Liver (tissue), 9 donors: ENCODE results near the gene WBP2. TPM values are rescaled to one million over a fixed set of nuclear protein-coding genes. Genes with fewer than 3 reads are reported as not detected.
"Not testable (repeated sequence)": the region's sequence is repeated elsewhere in the genome, so short reads cannot be mapped to it uniquely, and the experiment has no call there.

ENCODE experiments used
- DNase-seq: peaks from one replicate; pipeline ENCODE4 v3.0.0-alpha.2; 2017; ENCODE audit warnings: low spot score
- H3K27ac ChIP-seq, 2 donors: one replicate each; pipeline ENCODE4 v1.7.0; 2013; ENCODE audit warnings: inconsistent platforms in 2 of 2, low read length in 2 of 2, control low read depth in 1 of 2, low read depth in 1 of 2, mild to moderate bottlenecking in 1 of 2
- H3K27me3 ChIP-seq, 4 donors: one replicate each; pipeline versions ENCODE4 v1.6.1 to v1.7.0; 2013; ENCODE audit warnings: low read length in 3 of 4, inconsistent platforms in 1 of 4, mild to moderate bottlenecking in 1 of 4, moderate library complexity in 1 of 4; ENCODE audit not compliant: control insufficient read depth in 4 of 4, insufficient read depth in 4 of 4
- H3K36me3 ChIP-seq, 4 donors: one replicate each; pipeline versions ENCODE4 v1.6.1 to v1.7.0; 2013; ENCODE audit warnings: low read length in 3 of 4, mild to moderate bottlenecking in 3 of 4, low read depth in 1 of 4, moderate library complexity in 1 of 4; ENCODE audit not compliant: control insufficient read depth in 4 of 4, insufficient read depth in 3 of 4
- H3K4me1 ChIP-seq, 4 donors: one replicate each; pipeline versions ENCODE4 v1.6.1 to v1.7.0; 2013; ENCODE audit warnings: low read length in 3 of 4, mild to moderate bottlenecking in 3 of 4, moderate library complexity in 1 of 4; ENCODE audit not compliant: control insufficient read depth in 4 of 4, insufficient read depth in 4 of 4
- H3K4me3 ChIP-seq, 3 donors: one replicate each; pipeline versions ENCODE4 v1.6.1 to v1.7.0; 2013; ENCODE audit warnings: low read length in 3 of 3, control low read depth in 1 of 3, low read depth in 1 of 3, mild to moderate bottlenecking in 1 of 3
- H3K9ac ChIP-seq, 2 donors: one replicate each; pipeline ENCODE4 v1.7.0; 2013; ENCODE audit warnings: low read length in 2 of 2, mild to moderate bottlenecking in 2 of 2, moderate library complexity in 2 of 2, control low read depth in 1 of 2, low read depth in 1 of 2
- H3K9me3 ChIP-seq, 4 donors: one replicate each; pipeline versions ENCODE4 v1.6.1 to v1.7.0; 2013; ENCODE audit warnings: low read length in 3 of 4; ENCODE audit not compliant: control insufficient read depth in 4 of 4
- EGR1 ChIP-seq, 2 donors: IDR thresholded peaks; 2 replicates each; pipeline ENCODE4 v1.6.1; 2016 to 2018; ENCODE audit warnings: antibody characterized with exemption in 2 of 2, low read depth in 2 of 2
- FOXA1 ChIP-seq: IDR thresholded peaks from 2 replicates; pipeline ENCODE4 v1.6.1; 2016; ENCODE audit warnings: antibody characterized with exemption
- FOXA2 ChIP-seq: IDR thresholded peaks from 2 replicates; pipeline ENCODE4 v1.6.1; 2016; ENCODE audit warnings: antibody characterized with exemption
- GABPA ChIP-seq, 2 donors: IDR thresholded peaks in 1 of 2; conservative IDR thresholded peaks in 1 of 2; 2 replicates each; pipeline ENCODE4 v1.6.1; 2016; ENCODE audit warnings: antibody characterized with exemption in 2 of 2, mild to moderate bottlenecking in 1 of 2, moderate library complexity in 1 of 2
- HNF4A ChIP-seq, 2 donors: conservative IDR thresholded peaks; 2 replicates each; pipeline ENCODE4 v1.6.1; 2016; ENCODE audit warnings: antibody characterized with exemption in 2 of 2, mild to moderate bottlenecking in 2 of 2
- HNF4G ChIP-seq: IDR thresholded peaks from 2 replicates; pipeline ENCODE4 v1.6.1; 2016; ENCODE audit warnings: antibody characterized with exemption
- NR2F2 ChIP-seq: IDR thresholded peaks from 2 replicates; pipeline ENCODE4 v1.6.1; 2016; ENCODE audit warnings: antibody characterized with exemption
- RAD21 ChIP-seq, 2 donors: IDR thresholded peaks; 2 replicates each; pipeline ENCODE4 v1.6.1; 2016; ENCODE audit warnings: antibody characterized with exemption in 2 of 2, mild to moderate bottlenecking in 2 of 2
- SP1 ChIP-seq: IDR thresholded peaks from 2 replicates; pipeline ENCODE4 v1.6.1; 2018; ENCODE audit warnings: antibody characterized with exemption, mild to moderate bottlenecking
- TAF1 ChIP-seq: conservative IDR thresholded peaks from 2 replicates; pipeline ENCODE4 v1.6.1; 2016; ENCODE audit warnings: antibody characterized with exemption, mild to moderate bottlenecking
- WGBS: extraction: QIAGEN DNeasy Blood & Tissue Kit; methylation state at CpG from one replicate; pipeline ENCODE4 v1.1.7; 2013; 5-methylcytosine and 5-hydroxymethylcytosine counted together
- polyA plus RNA-seq, 2 donors: library from polyadenylated mRNA; stranded (reverse) in 1 of 2; unstranded in 1 of 2; fragments of 200-250 nt in 1 of 2; fragments of >200 nt in 1 of 2; fragmentation: Nextera tagmentation in 1 of 2; extraction: Ambion mirVana in 1 of 2; gene quantifications; one replicate each; pipeline versions ENCODE4 v1.2.1 to v1.2.3, GENCODE V29; 2013 to 2015
- total RNA-seq, 2 donors: library from RNA; depleted of rRNA; stranded (reverse); fragments of >200 nt; gene quantifications; one replicate each; pipeline ENCODE4 v1.2.3, GENCODE V29; 2014
- TF ChIP-seq, protein P1 (sequence below): IDR thresholded peaks from 2 replicates; pipeline ENCODE4 v1.6.1; 2016; ENCODE audit warnings: antibody characterized with exemption
- TF ChIP-seq, protein P2 (sequence below): IDR thresholded peaks from 2 replicates; pipeline ENCODE4 v1.6.1; 2016; ENCODE audit warnings: antibody characterized with exemption, mild to moderate bottlenecking
- TF ChIP-seq, protein P3 (sequence below): IDR thresholded peaks from 2 replicates; pipeline ENCODE4 v1.6.1; 2016; ENCODE audit warnings: antibody characterized with exemption
- TF ChIP-seq, protein P4 (sequence below): IDR thresholded peaks from 2 replicates; pipeline ENCODE4 v1.6.1; 2016; ENCODE audit warnings: antibody characterized with exemption
- TF ChIP-seq, protein P5 (sequence below): fragments of 150-350 bp; IDR thresholded peaks from 2 replicates; pipeline ENCODE4 v1.5.1; 2017; ENCODE audit warnings: improper control_type of control experiment, low read depth, low read length; ENCODE audit not compliant: missing input control
- donor health status: healthy.
- donor health status: healthy.
- donor health status: healthy.
- donor health status: healthy.
- donor health status: healthy.

Gene WBP2
- total and polyA plus RNA-seq, 4 donors: 29.0 to 99.4 (median 51.6) TPM

DNA sequence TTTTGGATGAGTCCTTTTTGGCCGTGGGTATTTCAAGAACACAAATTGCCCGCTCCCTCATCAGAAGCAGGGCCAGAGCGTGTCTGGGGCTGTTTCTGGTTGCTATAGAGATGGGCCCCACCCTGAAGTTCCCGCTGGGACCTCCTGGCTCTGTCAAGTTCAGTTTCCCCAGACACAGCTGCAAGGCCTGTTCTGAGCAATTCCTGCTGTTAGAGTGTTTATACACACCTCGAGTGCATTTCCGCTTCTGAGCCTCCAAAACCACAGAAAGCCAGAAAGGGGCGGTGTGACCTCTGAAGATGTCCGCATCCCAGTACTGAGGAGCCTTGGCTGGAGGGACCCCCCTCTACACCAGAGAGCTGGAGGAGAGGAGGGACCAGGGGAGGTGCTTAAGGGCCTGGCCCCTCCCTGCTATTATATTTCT lies 9.3 kb upstream of the WBP2 start:
- no peaks in the 10 kb centered on the region for H3K9me3 ChIP-seq
- TF ChIP-seq SP1: peak; percentile 8
- TF ChIP-seq, protein P1, sequence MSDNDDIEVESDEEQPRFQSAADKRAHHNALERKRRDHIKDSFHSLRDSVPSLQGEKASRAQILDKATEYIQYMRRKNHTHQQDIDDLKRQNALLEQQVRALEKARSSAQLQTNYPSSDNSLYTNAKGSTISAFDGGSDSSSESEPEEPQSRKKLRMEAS: no peak
- DNase-seq: no peak
- H3K36me3 ChIP-seq: no peaks in the 10 kb centered on the region
- H3K27me3 ChIP-seq: no peaks in the 10 kb centered on the region
- H3K9ac ChIP-seq: no peak overlapping the region
- peak overlapping the region in 1 of 2 donors; percentile 31 for H3K27ac ChIP-seq
- no peak overlapping the region for H3K4me3 ChIP-seq
- 63% methylated on average over 8 of the region's 8 CpGs for WGBS
- H3K4me1 ChIP-seq: no peaks in the 10 kb centered on the region

DNA sequence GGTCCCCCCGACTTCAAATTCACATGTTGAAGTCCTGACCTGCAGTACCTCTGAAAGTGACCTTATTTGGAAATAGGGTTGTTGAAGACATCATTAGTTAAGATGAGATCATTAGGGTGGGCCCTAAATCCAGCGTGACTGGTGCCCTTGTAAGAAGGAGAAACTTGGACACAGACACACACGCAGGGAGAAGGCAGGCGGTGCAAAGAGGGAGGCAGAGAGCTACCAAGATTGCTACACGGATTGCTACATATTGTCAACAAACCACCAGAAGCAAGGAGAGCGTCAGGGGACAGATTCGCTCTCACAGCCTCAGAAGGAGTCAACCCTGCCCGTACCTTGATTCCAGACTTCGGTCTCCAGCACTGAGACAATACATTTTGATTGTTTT lies 6.8 kb upstream of the WBP2 start:
- no peak for DNase-seq
- no peak for TF ChIP-seq RAD21 (IDR thresholded peaks at IDR 0.05)
- no peak for TF ChIP-seq FOXA1
- TF ChIP-seq, protein P2, sequence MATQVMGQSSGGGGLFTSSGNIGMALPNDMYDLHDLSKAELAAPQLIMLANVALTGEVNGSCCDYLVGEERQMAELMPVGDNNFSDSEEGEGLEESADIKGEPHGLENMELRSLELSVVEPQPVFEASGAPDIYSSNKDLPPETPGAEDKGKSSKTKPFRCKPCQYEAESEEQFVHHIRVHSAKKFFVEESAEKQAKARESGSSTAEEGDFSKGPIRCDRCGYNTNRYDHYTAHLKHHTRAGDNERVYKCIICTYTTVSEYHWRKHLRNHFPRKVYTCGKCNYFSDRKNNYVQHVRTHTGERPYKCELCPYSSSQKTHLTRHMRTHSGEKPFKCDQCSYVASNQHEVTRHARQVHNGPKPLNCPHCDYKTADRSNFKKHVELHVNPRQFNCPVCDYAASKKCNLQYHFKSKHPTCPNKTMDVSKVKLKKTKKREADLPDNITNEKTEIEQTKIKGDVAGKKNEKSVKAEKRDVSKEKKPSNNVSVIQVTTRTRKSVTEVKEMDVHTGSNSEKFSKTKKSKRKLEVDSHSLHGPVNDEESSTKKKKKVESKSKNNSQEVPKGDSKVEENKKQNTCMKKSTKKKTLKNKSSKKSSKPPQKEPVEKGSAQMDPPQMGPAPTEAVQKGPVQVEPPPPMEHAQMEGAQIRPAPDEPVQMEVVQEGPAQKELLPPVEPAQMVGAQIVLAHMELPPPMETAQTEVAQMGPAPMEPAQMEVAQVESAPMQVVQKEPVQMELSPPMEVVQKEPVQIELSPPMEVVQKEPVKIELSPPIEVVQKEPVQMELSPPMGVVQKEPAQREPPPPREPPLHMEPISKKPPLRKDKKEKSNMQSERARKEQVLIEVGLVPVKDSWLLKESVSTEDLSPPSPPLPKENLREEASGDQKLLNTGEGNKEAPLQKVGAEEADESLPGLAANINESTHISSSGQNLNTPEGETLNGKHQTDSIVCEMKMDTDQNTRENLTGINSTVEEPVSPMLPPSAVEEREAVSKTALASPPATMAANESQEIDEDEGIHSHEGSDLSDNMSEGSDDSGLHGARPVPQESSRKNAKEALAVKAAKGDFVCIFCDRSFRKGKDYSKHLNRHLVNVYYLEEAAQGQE: no peak
- TF ChIP-seq EGR1 (IDR thresholded peaks at IDR 0.05; ENCODE audit: low read depth in 2 of 2): no peak
- TF ChIP-seq, protein P3, sequence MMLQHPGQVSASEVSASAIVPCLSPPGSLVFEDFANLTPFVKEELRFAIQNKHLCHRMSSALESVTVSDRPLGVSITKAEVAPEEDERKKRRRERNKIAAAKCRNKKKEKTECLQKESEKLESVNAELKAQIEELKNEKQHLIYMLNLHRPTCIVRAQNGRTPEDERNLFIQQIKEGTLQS: no peak
- TF ChIP-seq, protein P4, sequence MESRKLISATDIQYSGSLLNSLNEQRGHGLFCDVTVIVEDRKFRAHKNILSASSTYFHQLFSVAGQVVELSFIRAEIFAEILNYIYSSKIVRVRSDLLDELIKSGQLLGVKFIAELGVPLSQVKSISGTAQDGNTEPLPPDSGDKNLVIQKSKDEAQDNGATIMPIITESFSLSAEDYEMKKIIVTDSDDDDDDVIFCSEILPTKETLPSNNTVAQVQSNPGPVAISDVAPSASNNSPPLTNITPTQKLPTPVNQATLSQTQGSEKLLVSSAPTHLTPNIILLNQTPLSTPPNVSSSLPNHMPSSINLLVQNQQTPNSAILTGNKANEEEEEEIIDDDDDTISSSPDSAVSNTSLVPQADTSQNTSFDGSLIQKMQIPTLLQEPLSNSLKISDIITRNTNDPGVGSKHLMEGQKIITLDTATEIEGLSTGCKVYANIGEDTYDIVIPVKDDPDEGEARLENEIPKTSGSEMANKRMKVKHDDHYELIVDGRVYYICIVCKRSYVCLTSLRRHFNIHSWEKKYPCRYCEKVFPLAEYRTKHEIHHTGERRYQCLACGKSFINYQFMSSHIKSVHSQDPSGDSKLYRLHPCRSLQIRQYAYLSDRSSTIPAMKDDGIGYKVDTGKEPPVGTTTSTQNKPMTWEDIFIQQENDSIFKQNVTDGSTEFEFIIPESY: no peak
- TF ChIP-seq HNF4G: no peak
- TF ChIP-seq TAF1: no peak
- no peak for TF ChIP-seq NR2F2
- TF ChIP-seq, protein P5, sequence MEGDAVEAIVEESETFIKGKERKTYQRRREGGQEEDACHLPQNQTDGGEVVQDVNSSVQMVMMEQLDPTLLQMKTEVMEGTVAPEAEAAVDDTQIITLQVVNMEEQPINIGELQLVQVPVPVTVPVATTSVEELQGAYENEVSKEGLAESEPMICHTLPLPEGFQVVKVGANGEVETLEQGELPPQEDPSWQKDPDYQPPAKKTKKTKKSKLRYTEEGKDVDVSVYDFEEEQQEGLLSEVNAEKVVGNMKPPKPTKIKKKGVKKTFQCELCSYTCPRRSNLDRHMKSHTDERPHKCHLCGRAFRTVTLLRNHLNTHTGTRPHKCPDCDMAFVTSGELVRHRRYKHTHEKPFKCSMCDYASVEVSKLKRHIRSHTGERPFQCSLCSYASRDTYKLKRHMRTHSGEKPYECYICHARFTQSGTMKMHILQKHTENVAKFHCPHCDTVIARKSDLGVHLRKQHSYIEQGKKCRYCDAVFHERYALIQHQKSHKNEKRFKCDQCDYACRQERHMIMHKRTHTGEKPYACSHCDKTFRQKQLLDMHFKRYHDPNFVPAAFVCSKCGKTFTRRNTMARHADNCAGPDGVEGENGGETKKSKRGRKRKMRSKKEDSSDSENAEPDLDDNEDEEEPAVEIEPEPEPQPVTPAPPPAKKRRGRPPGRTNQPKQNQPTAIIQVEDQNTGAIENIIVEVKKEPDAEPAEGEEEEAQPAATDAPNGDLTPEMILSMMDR: no peak
- no peak for TF ChIP-seq GABPA (IDR thresholded peaks at IDR 0.05 in 1 of 2, conservative IDR thresholded peaks at IDR 0.05 in 1 of 2)
- TF ChIP-seq FOXA2: no peak
- no peak for TF ChIP-seq HNF4A (conservative IDR thresholded peaks at IDR 0.05)
- H3K9ac ChIP-seq: no peak overlapping the region
- 81% methylated on average over 9 of the region's 9 CpGs for WGBS
- H3K27me3 ChIP-seq: no peaks in the 10 kb centered on the region
- H3K36me3 ChIP-seq: no peaks in the 10 kb centered on the region
- peaks cover 0 to 2% (median 0%) of the 10 kb centered on the region in 4 donors for H3K4me1 ChIP-seq
- no peak overlapping the region for H3K4me3 ChIP-seq
- no peak overlapping the region for H3K27ac ChIP-seq
- H3K9me3 ChIP-seq: no peaks in the 10 kb centered on the region

DNA sequence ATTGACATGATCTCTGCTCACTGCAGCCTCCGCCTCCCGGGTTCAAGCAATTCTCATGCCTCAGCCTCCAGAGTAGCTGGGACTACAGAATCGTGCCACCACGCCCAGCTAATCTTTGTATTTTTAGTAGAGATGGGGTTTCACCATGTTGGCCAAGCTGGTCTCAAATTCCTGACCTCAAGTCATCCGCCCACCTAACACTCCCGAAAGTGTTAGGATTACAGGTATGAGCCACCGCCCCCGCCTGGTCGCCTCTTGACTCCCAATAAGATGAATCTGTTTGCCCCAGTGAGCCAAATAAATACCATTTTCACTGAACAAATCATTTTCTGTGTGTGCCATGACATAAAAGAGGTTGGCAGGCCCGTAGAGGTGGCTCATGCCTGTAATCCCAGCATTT lies 4.2 kb upstream of the WBP2 start:
- not testable (repeated sequence) for H3K9ac ChIP-seq, H3K9me3 ChIP-seq, H3K4me3 ChIP-seq, H3K27ac ChIP-seq, H3K36me3 ChIP-seq, H3K27me3 ChIP-seq, DNase-seq
- peaks cover 0 to 10% (median 7%) of the 10 kb centered on the region in 4 donors for H3K4me1 ChIP-seq
- WGBS: 90% methylated on average over 10 of the region's 10 CpGs
